ENCODE measurements around the gene CPSF2. TPM values are rescaled to one million over a fixed set of nuclear protein-coding genes. Genes with fewer than 3 reads are reported as not detected.

CPSF2 gene
- total and polyA plus RNA-seq, 10 of the 15 experiments (the other 5 are each of a cell fraction or from before 2014, with no cell fraction given), result 18.2 to 71.8 (median 47.0) TPM

DNA sequence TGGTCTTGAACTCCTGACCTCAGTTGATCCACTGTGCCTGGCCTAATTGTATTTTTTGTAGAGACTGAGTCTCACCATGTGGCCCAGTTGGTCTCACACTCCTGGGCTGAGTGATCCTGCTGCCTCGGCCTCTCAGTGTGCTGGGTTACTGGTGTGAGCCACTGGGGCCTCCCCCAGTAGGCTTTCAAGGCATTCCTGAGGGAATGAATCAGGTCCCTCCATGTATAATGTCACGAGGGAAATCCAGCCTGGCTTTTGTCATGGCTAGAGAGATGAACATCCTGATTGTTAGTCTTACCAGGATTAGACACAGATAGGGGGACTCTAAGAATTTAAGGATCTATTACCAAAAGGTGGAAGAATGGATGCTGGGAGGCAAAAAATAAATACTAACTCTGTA, 51.9 kb downstream of the CPSF2 start (continued):
- TF ChIP-seq, protein P1, sequence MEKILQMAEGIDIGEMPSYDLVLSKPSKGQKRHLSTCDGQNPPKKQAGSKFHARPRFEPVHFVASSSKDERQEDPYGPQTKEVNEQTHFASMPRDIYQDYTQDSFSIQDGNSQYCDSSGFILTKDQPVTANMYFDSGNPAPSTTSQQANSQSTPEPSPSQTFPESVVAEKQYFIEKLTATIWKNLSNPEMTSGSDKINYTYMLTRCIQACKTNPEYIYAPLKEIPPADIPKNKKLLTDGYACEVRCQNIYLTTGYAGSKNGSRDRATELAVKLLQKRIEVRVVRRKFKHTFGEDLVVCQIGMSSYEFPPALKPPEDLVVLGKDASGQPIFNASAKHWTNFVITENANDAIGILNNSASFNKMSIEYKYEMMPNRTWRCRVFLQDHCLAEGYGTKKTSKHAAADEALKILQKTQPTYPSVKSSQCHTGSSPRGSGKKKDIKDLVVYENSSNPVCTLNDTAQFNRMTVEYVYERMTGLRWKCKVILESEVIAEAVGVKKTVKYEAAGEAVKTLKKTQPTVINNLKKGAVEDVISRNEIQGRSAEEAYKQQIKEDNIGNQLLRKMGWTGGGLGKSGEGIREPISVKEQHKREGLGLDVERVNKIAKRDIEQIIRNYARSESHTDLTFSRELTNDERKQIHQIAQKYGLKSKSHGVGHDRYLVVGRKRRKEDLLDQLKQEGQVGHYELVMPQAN (conservative IDR thresholded peaks at IDR 0.05), result no peak

DNA sequence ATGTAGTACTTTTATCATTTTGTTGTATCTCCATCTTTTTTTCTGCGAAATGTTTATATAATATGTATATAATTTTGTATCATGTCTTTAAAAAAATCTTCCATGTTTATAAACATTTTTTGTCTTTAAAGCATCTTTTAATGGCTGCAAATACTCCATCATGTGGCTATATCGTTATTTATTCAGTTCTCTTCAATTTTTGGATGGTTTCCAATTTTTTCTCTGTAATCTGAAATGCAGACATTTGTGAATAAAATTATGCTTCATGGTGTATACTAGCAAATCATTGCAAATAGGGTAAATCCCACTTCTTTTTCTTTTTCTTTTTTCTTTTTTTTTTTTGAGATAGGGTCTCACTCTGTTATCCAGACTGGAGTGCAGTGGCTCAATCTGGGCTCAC, 54.0 kb downstream of the CPSF2 start:
- FAIRE-seq (no peak), DNase-seq (ENCODE audit: low read depth, low spot score) (no peak), ATAC-seq (no peak)
- Histone ChIP-seq H3K9me3 (replicated peaks; ENCODE audit: control insufficient read depth, insufficient read depth, low read length) (no peaks in the 10 kb centered on the region; the same call in 2 of the 3 replicates), H3K4me3 (no peak overlapping the region), H3K79me2 (ENCODE audit: control insufficient read depth, insufficient read depth, low read length) (no peaks in the 10 kb centered on the region), H2AFZ (ENCODE audit: control insufficient read depth, low read depth, low read length) (no peak overlapping the region), H3K36me3 (ENCODE audit: control insufficient read depth in 2 of 2, insufficient read depth in 2 of 2, low read length in 1 of 2) (no peaks in the 10 kb centered on the region), H3K27ac (ENCODE audit: control insufficient read depth, insufficient read depth) (no peak overlapping the region), H3K4me2 (ENCODE audit: control insufficient read depth, insufficient read depth) (no peak overlapping the region), H3K4me1 (ENCODE audit: control insufficient read depth, insufficient read depth, low read length) (no peaks in the 10 kb centered on the region), H4K20me1 (ENCODE audit: control insufficient read depth, insufficient read depth) (no peaks in the 10 kb centered on the region), H3K9ac (ENCODE audit: control insufficient read depth, insufficient read depth, low read length) (no peak overlapping the region), H3K27me3 (replicated peaks in 1 of 2; ENCODE audit: control insufficient read depth in 2 of 2, insufficient read depth in 2 of 2, low read length in 1 of 2) (no peaks in the 10 kb centered on the region)
- CTCF ChIA-PET, result interaction anchor here (1.3 kb wide), 1 partner anchor 13 kb away, joined by 3 read pairs; no protein-coding TSS in a partner anchor
- TF ChIP-seq WRNIP1 (IDR thresholded peaks at IDR 0.05; ENCODE audit: borderline replicate concordance, low read depth, low read length) (no peak), RB1 (IDR thresholded peaks at IDR 0.05; ENCODE audit: borderline replicate concordance) (no peak), SIN3A (IDR thresholded peaks at IDR 0.05; ENCODE audit: low read depth, low read length) (no peak), RBBP5 (conservative IDR thresholded peaks at IDR 0.05) (no peak), PML (IDR thresholded peaks at IDR 0.05; ENCODE audit: low read length) (no peak), EED (IDR thresholded peaks at IDR 0.05; ENCODE audit: low read depth) (no peak)
- TF ChIP-seq, protein P2, sequence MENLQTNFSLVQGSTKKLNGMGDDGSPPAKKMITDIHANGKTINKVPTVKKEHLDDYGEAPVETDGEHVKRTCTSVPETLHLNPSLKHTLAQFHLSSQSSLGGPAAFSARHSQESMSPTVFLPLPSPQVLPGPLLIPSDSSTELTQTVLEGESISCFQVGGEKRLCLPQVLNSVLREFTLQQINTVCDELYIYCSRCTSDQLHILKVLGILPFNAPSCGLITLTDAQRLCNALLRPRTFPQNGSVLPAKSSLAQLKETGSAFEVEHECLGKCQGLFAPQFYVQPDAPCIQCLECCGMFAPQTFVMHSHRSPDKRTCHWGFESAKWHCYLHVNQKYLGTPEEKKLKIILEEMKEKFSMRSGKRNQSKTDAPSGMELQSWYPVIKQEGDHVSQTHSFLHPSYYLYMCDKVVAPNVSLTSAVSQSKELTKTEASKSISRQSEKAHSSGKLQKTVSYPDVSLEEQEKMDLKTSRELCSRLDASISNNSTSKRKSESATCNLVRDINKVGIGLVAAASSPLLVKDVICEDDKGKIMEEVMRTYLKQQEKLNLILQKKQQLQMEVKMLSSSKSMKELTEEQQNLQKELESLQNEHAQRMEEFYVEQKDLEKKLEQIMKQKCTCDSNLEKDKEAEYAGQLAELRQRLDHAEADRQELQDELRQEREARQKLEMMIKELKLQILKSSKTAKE (IDR thresholded peaks at IDR 0.05; ENCODE audit: low read depth, poor library complexity, severe bottlenecking), result no peak
- RAD21 ChIA-PET (ENCODE audit: unreplicated experiment), result no interaction called here
- intact Hi-C loops (cut with micrococcal nuclease; ENCODE audit: unreplicated experiment), result no loop called here
- in situ Hi-C loops (cut with MboI), result no loop called here
- SMC1A ChIA-PET (ENCODE audit: uncharacterized antibody, unreplicated experiment), result no interaction called here
- BruUV-seq (replicated peaks), result no TSS peak
- 98% methylated on average over 2 of the region's 2 CpGs for WGBS (ENCODE audit: insufficient coverage, insufficient replicate concordance, low lambda C conversion rate, missing lambda C conversion rate)
- POLR2A ChIA-PET, result no interaction called here

Measured in GM12878 (cell line).